Panc1 (cell line): ENCODE data around the gene CASP9. TPM values are rescaled to one million over a fixed set of nuclear protein-coding genes. Genes with fewer than 3 reads are reported as not detected.

Source experiments
- ATAC-seq: fragments of 200-7000 bp; cut with Tn5 transposase; 2 replicates; pipeline ENCODE4 v1.9.1; 2020; ENCODE audit warnings: mild to moderate bottlenecking, moderate library complexity
- BruUV-seq: library from RNA; stranded (reverse); fragments of 400-500 nt; replicated peaks from 2 replicates; lab custom pipeline; 2021; lab: Mats Ljungman, UMichigan
- CTCF ChIA-PET: fragments of 300-600 bp; sonication (Branson Sonifier 250); formaldehyde crosslinking; loops from one replicate; lab custom pipeline; 2022; ENCODE audit warnings: antibody characterized with exemption; lab: Charles Lee
- POLR2A ChIA-PET: fragments of 300-600 bp; sonication (Branson Sonifier 250); formaldehyde crosslinking; loops from one replicate; lab custom pipeline; 2022; ENCODE audit warnings: antibody characterized with exemption; lab: Charles Lee
- DNase-seq: peaks from one replicate; pipeline ENCODE4 v3.0.0-alpha.2; 2010; ENCODE audit warnings: low read depth, low spot score
- H3K27ac ChIP-seq: 2 replicates; pipeline ENCODE4 v1.5.1; 2011; ENCODE audit warnings: mild to moderate bottlenecking, low read length, inconsistent platforms
- H3K27me3 ChIP-seq: fragments of 200-500 bp; sonication (Bioruptor generic); 2 replicates; pipeline ENCODE4 v1.6.0; 2014; ENCODE audit warnings: low read length, inconsistent platforms; ENCODE audit not compliant: control insufficient read depth, insufficient read depth
- H3K36me3 ChIP-seq: fragments of 200-500 bp; sonication (Bioruptor generic); 2 replicates; pipeline ENCODE4 v1.5.1; 2014; ENCODE audit warnings: inconsistent platforms, mild to moderate bottlenecking, low read length, moderate library complexity; ENCODE audit not compliant: control insufficient read depth, insufficient read depth
- H3K4me1 ChIP-seq: 2 replicates; pipeline ENCODE4 v1.5.1; 2011; ENCODE audit warnings: inconsistent platforms, mild to moderate bottlenecking, low read length, moderate library complexity; ENCODE audit not compliant: control insufficient read depth, insufficient read depth
- H3K4me3 ChIP-seq, 2 experiments: 2 replicates each; pipeline ENCODE4 v1.5.1; 2011 to 2012; ENCODE audit warnings: low read depth in 2 of 2, low read length in 2 of 2, mild to moderate bottlenecking in 2 of 2, inconsistent platforms in 1 of 2, moderate library complexity in 1 of 2
- H3K9me3 ChIP-seq: fragments of 200-500 bp; sonication (Bioruptor generic); 2 replicates; pipeline ENCODE4 v1.5.1; 2014; ENCODE audit warnings: low read depth, mild to moderate bottlenecking, inconsistent platforms, low read length, moderate library complexity; ENCODE audit not compliant: control insufficient read depth, insufficient read depth
- CTCF ChIP-seq: fragments of 450-650 bp; IDR thresholded peaks from 2 replicates; pipeline ENCODE4 v1.5.1; 2017; ENCODE audit warnings: mild to moderate bottlenecking
- POLR2AphosphoS5 ChIP-seq: IDR thresholded peaks from 2 replicates; pipeline ENCODE4 v1.6.1; 2012; ENCODE audit warnings: mild to moderate bottlenecking, low read depth, low read length, moderate library complexity
- REST ChIP-seq, 2 experiments: IDR thresholded peaks; 2 replicates each; pipeline ENCODE4 v1.6.1; 2011 to 2012; ENCODE audit warnings: low read depth in 2 of 2, control low read depth in 1 of 2, low read length in 1 of 2, mild to moderate bottlenecking in 1 of 2, moderate library complexity in 1 of 2; ENCODE audit not compliant: insufficient read depth in 1 of 2
- SIN3A ChIP-seq: IDR thresholded peaks from 2 replicates; pipeline ENCODE4 v1.6.1; 2012; ENCODE audit warnings: low read depth, mild to moderate bottlenecking, low read length, moderate library complexity, borderline replicate concordance; ENCODE audit not compliant: insufficient read depth
- TCF7L2 ChIP-seq: IDR thresholded peaks from 2 replicates; pipeline ENCODE4 v1.6.1; 2011; ENCODE audit warnings: mild to moderate bottlenecking, low read depth, low read length, inconsistent platforms
- in situ Hi-C: cut with HindIII; loops from 2 replicates; pipeline ENCODE4 v1.10.0; 2016; ENCODE audit warnings: low sequenced_read_pairs, low pct_unique_long_range_greater_than_20kb
- intact Hi-C: fragments of 100-400 bp; cut with micrococcal nuclease; formaldehyde crosslinking; loops from one replicate; pipeline ENCODE4 v1.10.0; 2022; ENCODE audit not compliant: unreplicated experiment
- total RNA-seq: library from RNA; stranded (reverse); gene quantifications from one replicate; pipeline ENCODE4 v1.2.1, GENCODE V29; 2021; ENCODE audit not compliant: unreplicated experiment

Gene CASP9
- total RNA-seq, 1 experiment from 2014 or later = 7.5 TPM

GRCh38 chr1:15538771-15539170 is 14.8 kb upstream of the CASP9 start:
- POLR2A ChIA-PET = no interaction called here
- H3K4me1 ChIP-seq = no peaks in the 10 kb centered on the region
- no peaks in the 10 kb centered on the region for H3K27me3 ChIP-seq
- intact Hi-C loops = no loop called here
- DNase-seq (no peak), ATAC-seq (no peak)
- CTCF ChIA-PET = no interaction called here
- no peak for TF ChIP-seq REST (IDR thresholded peaks at IDR 0.05; ENCODE audit: insufficient read depth in 1 of 2, low read depth in 2 of 2, low read length in 1 of 2)
- no peak for TF ChIP-seq CTCF
- TF ChIP-seq TCF7L2 = no peak
- TF ChIP-seq SIN3A = no peak
- no peak for TF ChIP-seq POLR2AphosphoS5
- H3K4me3 ChIP-seq = no peak overlapping the region
- no peaks in the 10 kb centered on the region for H3K9me3 ChIP-seq
- H3K27ac ChIP-seq = no peak overlapping the region
- TSS peak; percentile 53 for BruUV-seq
- peaks cover 11% of the 10 kb centered on the region for H3K36me3 ChIP-seq
- in situ Hi-C loops = no loop called here

GRCh38 chr1:15531682-15532081 is 7.7 kb upstream of the CASP9 start:
- no peaks in the 10 kb centered on the region for H3K27me3 ChIP-seq
- H3K36me3 ChIP-seq = peaks cover 19% of the 10 kb centered on the region
- no TSS peak for BruUV-seq
- intact Hi-C loops = no loop called here
- in situ Hi-C loops = no loop called here
- DNase-seq = no peak
- CTCF ChIA-PET = no interaction called here
- TF ChIP-seq SIN3A = no peak
- no peak for TF ChIP-seq TCF7L2
- no peak for TF ChIP-seq CTCF
- no peak for TF ChIP-seq POLR2AphosphoS5
- TF ChIP-seq REST (IDR thresholded peaks at IDR 0.05; ENCODE audit: insufficient read depth in 1 of 2, low read depth in 2 of 2, low read length in 1 of 2) = no peak
- ATAC-seq = no peak
- POLR2A ChIA-PET = no interaction called here
- H3K9me3 ChIP-seq = no peaks in the 10 kb centered on the region
- no peak overlapping the region for H3K27ac ChIP-seq
- no peak overlapping the region for H3K4me3 ChIP-seq
- peaks cover 5% of the 10 kb centered on the region for H3K4me1 ChIP-seq
